ENCODE measurements around the gene RAPGEF4.

DNA sequence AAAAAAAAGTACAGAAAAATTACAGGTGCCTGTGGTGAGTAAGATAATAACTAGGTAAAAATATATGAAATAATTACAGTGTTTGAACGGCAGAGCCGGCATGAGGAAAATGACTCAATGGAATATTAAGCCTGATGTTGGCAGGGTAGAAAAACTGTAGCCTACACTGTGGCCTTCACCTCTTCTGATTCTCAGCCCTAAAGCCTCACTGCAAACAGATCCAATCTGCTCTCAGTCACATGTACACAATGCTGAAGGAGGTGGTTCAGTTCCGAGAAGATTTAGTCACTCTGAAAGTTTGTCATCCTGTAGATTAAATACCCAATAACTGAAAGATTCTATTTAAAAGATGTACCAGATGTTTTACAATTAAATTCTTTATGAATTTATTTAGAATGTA lies 273.1 kb downstream of the RAPGEF4 start:
- TF ChIP-seq, protein P1, sequence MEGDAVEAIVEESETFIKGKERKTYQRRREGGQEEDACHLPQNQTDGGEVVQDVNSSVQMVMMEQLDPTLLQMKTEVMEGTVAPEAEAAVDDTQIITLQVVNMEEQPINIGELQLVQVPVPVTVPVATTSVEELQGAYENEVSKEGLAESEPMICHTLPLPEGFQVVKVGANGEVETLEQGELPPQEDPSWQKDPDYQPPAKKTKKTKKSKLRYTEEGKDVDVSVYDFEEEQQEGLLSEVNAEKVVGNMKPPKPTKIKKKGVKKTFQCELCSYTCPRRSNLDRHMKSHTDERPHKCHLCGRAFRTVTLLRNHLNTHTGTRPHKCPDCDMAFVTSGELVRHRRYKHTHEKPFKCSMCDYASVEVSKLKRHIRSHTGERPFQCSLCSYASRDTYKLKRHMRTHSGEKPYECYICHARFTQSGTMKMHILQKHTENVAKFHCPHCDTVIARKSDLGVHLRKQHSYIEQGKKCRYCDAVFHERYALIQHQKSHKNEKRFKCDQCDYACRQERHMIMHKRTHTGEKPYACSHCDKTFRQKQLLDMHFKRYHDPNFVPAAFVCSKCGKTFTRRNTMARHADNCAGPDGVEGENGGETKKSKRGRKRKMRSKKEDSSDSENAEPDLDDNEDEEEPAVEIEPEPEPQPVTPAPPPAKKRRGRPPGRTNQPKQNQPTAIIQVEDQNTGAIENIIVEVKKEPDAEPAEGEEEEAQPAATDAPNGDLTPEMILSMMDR (conservative IDR thresholded peaks at IDR 0.05) = no peak
- TF ChIP-seq EZH2 (IDR thresholded peaks at IDR 0.05; ENCODE audit: low read depth) = no peak
